ENCODE measurements around the gene NEK1. TPM values are rescaled to one million over a fixed set of nuclear protein-coding genes. Genes with fewer than 3 reads are reported as not detected.

NEK1 gene
- total and polyA plus RNA-seq, 2 experiments from 2014 or later = 7.6 to 14.3 TPM

DNA sequence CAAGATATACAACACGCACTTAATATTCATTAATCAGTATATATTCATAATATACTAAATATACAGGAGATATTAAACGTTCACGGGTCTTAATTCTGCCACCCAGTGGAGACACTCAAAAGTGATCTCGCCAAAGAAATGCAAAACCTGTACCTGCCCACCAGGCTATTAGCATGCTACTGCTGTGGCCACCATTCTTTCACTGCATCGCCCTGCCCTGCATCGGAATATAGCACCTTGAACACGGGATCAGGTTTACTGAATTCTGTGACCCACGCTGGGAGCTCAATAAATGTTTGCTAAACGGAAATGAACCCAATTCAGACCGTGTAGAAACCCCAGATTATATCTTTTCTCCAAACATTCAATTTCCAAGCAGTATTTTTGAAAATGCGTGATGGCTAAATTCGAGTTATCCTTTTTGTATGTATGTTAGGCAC, 7.2 kb upstream of the NEK1 start:
- Histone ChIP-seq H3F3A (ENCODE audit: insufficient read depth) (peaks cover 17% of the 10 kb centered on the region), H3K27me3 (replicated peaks; ENCODE audit: insufficient read depth) (no peaks in the 10 kb centered on the region), H3K27ac (peak overlapping the region; percentile 95), H2AFZ (peak overlapping the region; percentile 95), H3K4me2 (ENCODE audit: unreplicated experiment) (peak overlapping the region; percentile 97), H3K9me2 (ENCODE audit: insufficient read depth) (no peaks in the 10 kb centered on the region), H3K36me3 (ENCODE audit: low read depth) (no peaks in the 10 kb centered on the region), H3K9me3 (ENCODE audit: low read depth) (no peaks in the 10 kb centered on the region), H3K9ac (peak overlapping the region; percentile 98), H3K4me3 (peak overlapping the region; percentile 96), H3K4me1 (ENCODE audit: insufficient read depth) (peaks cover 20% of the 10 kb centered on the region), H4K20me1 (ENCODE audit: insufficient read depth) (no peaks in the 10 kb centered on the region), H3K79me2 (ENCODE audit: insufficient read depth) (peaks cover 39% of the 10 kb centered on the region)
- 1 to 2% methylated on average over 12 of the region's 12 CpGs for WGBS, 2 experiments (ENCODE audit: low coverage in 1 of 2, low lambda C conversion rate in 2 of 2, missing lambda C conversion rate in 2 of 2)
- TF ChIP-seq EZH2phosphoT487 (IDR thresholded peaks at IDR 0.05; ENCODE audit: insufficient read depth, low read depth) (no peak), EZH2 (IDR thresholded peaks at IDR 0.05; ENCODE audit: insufficient read depth, poor library complexity, severe bottlenecking) (no peak)
- in situ Hi-C loops (cut with MboI) = loop anchor here (25.0 kb wide), 1 partner anchor 418 kb away; the partner anchor contains the start of gene MFAP3L
- peak; percentile 77 for DNase-seq

DNA sequence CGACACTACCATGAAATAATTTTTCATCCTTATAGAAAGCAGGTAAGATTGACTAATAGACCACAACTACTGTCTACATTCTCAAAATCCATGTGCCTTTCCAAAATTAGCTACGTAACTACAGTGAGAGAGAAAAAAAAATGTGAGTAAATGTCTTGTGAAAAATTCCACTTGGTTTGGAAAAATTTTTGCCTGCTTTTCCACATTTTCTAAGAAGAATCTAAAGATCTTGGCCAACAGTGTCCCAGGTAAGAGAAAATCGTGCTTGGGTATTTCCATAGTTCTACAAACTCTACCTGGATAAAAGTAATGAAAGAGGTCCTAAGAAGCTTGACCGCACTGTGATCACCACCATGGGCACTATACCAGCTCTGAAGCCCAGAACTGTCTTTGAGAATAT, 6.6 kb upstream of the NEK1 start:
- Histone ChIP-seq H3K27ac (peak overlapping the region; percentile 95; the same call in 1 of the 2 replicates), H3K9me2 (ENCODE audit: insufficient read depth) (no peaks in the 10 kb centered on the region), H3K27me3 (replicated peaks; ENCODE audit: insufficient read depth) (no peaks in the 10 kb centered on the region), H3F3A (ENCODE audit: insufficient read depth) (peaks cover 17% of the 10 kb centered on the region), H3K4me3 (peak overlapping the region; percentile 96; the same call in 1 of the 2 replicates), H3K9ac (0 out of 2 replicates have a peak overlapping the region, but pooled peaks have one; percentile 98), H3K9me3 (ENCODE audit: low read depth) (no peaks in the 10 kb centered on the region), H3K36me3 (ENCODE audit: low read depth) (no peaks in the 10 kb centered on the region), H3K79me2 (ENCODE audit: insufficient read depth) (peaks cover 33% of the 10 kb centered on the region), H2AFZ (peak overlapping the region; percentile 95; the same call in 1 of the 2 replicates), H4K20me1 (ENCODE audit: insufficient read depth) (no peaks in the 10 kb centered on the region), H3K4me2 (ENCODE audit: unreplicated experiment) (peak overlapping the region; percentile 97), H3K4me1 (ENCODE audit: insufficient read depth) (peaks cover 20% of the 10 kb centered on the region)
- in situ Hi-C loops (cut with MboI) = loop anchor here (25.0 kb wide), 1 partner anchor 418 kb away; the partner anchor contains the start of gene MFAP3L
- no peak for DNase-seq
- 70 to 71% methylated on average over 4 of the region's 4 CpGs for WGBS, 2 experiments (ENCODE audit: low coverage in 1 of 2, low lambda C conversion rate in 2 of 2, missing lambda C conversion rate in 2 of 2)
- TF ChIP-seq EZH2 (IDR thresholded peaks at IDR 0.05; ENCODE audit: insufficient read depth, poor library complexity, severe bottlenecking) (no peak), EZH2phosphoT487 (IDR thresholded peaks at IDR 0.05; ENCODE audit: insufficient read depth, low read depth) (no peak)

DNA sequence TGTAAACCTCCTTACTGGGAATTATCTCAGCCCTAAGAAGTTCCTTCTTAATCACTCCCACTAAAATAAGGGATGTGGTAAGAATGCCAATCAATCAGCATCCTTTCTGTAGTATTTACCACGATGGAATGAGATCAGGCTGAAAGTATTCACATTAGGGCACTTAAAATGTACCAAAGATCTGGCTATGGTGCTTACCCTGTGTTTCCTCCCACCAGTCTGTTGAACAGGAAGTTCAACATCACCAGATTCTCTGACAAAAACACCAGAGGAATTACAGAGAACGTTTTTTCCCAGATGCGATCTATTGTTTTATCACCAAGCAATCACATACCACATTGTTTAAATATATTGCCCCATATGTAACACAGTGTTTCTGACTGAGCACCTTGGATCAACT, 5.9 kb upstream of the NEK1 start:
- peak; percentile 45 for DNase-seq

DNA sequence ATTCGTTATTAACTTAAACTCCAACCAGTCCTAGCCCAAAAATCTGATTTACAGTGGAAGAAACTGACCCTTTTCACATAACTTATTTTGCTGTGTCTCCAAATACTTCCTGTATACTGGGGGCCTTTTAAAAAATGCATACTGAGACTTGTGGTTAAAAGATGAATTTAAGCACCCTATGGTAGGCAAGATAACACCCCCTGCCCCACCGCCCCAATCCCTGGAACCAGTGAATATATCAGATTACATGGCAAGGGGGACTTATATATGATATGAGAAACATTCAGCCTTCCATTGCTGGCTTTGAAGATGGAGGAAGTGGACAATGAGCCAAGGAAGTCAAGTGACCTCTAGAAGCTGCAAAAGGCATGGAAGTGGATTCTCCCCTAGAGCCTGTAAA, 4.9 kb upstream of the NEK1 start:
- no peak overlapping the region for H3K27ac ChIP-seq
- DNase-seq = no peak
- peaks cover 22% of the 10 kb centered on the region for H3K4me1 ChIP-seq (ENCODE audit: insufficient read depth)
- TF ChIP-seq EZH2 (IDR thresholded peaks at IDR 0.05; ENCODE audit: insufficient read depth, poor library complexity, severe bottlenecking) (no peak), EZH2phosphoT487 (IDR thresholded peaks at IDR 0.05; ENCODE audit: insufficient read depth, low read depth) (no peak)
- no peaks in the 10 kb centered on the region for H4K20me1 ChIP-seq (ENCODE audit: insufficient read depth)
- no peaks in the 10 kb centered on the region for H3K9me2 ChIP-seq (ENCODE audit: insufficient read depth)
- no peaks in the 10 kb centered on the region for H3K27me3 ChIP-seq (replicated peaks; ENCODE audit: insufficient read depth)
- no peak overlapping the region for H3K4me2 ChIP-seq (ENCODE audit: unreplicated experiment)
- no peaks in the 10 kb centered on the region for H3K36me3 ChIP-seq (ENCODE audit: low read depth)
- H3K79me2 ChIP-seq (ENCODE audit: insufficient read depth) = peaks cover 16% of the 10 kb centered on the region
- H2AFZ ChIP-seq = no peak overlapping the region
- no peaks in the 10 kb centered on the region for H3K9me3 ChIP-seq (ENCODE audit: low read depth)
- in situ Hi-C loops (cut with MboI) = loop anchor here (25.0 kb wide), 1 partner anchor 420 kb away; the partner anchor contains the start of gene MFAP3L
- no peak overlapping the region for H3K4me3 ChIP-seq
- WGBS, 2 experiments (ENCODE audit: low coverage in 1 of 2, low lambda C conversion rate in 2 of 2, missing lambda C conversion rate in 2 of 2) = 48 to 51% methylated on average over 2 of the region's 2 CpGs
- peaks cover 24% of the 10 kb centered on the region for H3F3A ChIP-seq (ENCODE audit: insufficient read depth)
- no peak overlapping the region for H3K9ac ChIP-seq

More for the DNA sequence above, 5.9 kb upstream of the NEK1 start:
- Histone ChIP-seq H3K4me3 (no peak overlapping the region), H3K4me2 (ENCODE audit: unreplicated experiment) (peak overlapping the region; percentile 26), H4K20me1 (ENCODE audit: insufficient read depth) (no peaks in the 10 kb centered on the region), H3K9me3 (ENCODE audit: low read depth) (no peaks in the 10 kb centered on the region), H3K36me3 (ENCODE audit: low read depth) (no peaks in the 10 kb centered on the region), H3K27ac (peak overlapping the region; percentile 19), H3K9me2 (ENCODE audit: insufficient read depth) (no peaks in the 10 kb centered on the region), H3K4me1 (ENCODE audit: insufficient read depth) (peaks cover 25% of the 10 kb centered on the region), H3K27me3 (replicated peaks; ENCODE audit: insufficient read depth) (no peaks in the 10 kb centered on the region), H2AFZ (peak overlapping the region; percentile 95), H3K79me2 (ENCODE audit: insufficient read depth) (peaks cover 26% of the 10 kb centered on the region), H3F3A (ENCODE audit: insufficient read depth) (peaks cover 23% of the 10 kb centered on the region), H3K9ac (no peak overlapping the region)
- TF ChIP-seq EZH2phosphoT487 (IDR thresholded peaks at IDR 0.05; ENCODE audit: insufficient read depth, low read depth) (no peak), EZH2 (IDR thresholded peaks at IDR 0.05; ENCODE audit: insufficient read depth, poor library complexity, severe bottlenecking) (no peak)
- 16 to 17% methylated on average over 3 of the region's 3 CpGs for WGBS, 2 experiments (ENCODE audit: low coverage in 1 of 2, low lambda C conversion rate in 2 of 2, missing lambda C conversion rate in 2 of 2)
- in situ Hi-C loops (cut with MboI) = loop anchor here (25.0 kb wide), 1 partner anchor 419 kb away; the partner anchor contains the start of gene MFAP3L
